ENCODE measurements around the gene OGFOD1.

The OGFOD1 gene

GRCh38 chr16:56493126-56493525 lies 41.8 kb downstream of the OGFOD1 start:
- Histone ChIP-seq H4K20me1 (ENCODE audit: low read depth, low read length) (no peaks in the 10 kb centered on the region), H3K79me2 (ENCODE audit: insufficient read depth, low read length) (no peaks in the 10 kb centered on the region), H3F3A (ENCODE audit: insufficient read depth) (no peaks in the 10 kb centered on the region), H2AFZ (ENCODE audit: low read depth, low read length, severe bottlenecking) (no peak overlapping the region), H3K9me3 (ENCODE audit: insufficient read depth, low read length) (no peaks in the 10 kb centered on the region), H3K36me3 (ENCODE audit: low read length) (no peaks in the 10 kb centered on the region; the same call in 1 of the 2 replicates), H3K27me3 (ENCODE audit: low read length) (no peaks in the 10 kb centered on the region), H3K4me2 (ENCODE audit: low read depth, low read length, poor library complexity, severe bottlenecking) (no peak overlapping the region), H3K27ac (ENCODE audit: low read depth, low read length) (no peak overlapping the region), H3K9me2 (replicated peaks; ENCODE audit: insufficient read depth, low read length) (no peaks in the 10 kb centered on the region), H3K9ac (ENCODE audit: low read length) (no peak overlapping the region), H3K4me3 (ENCODE audit: insufficient read depth, low read length, poor library complexity, severe bottlenecking) (no peak overlapping the region)
- TF ChIP-seq EZH2phosphoT487 (conservative IDR thresholded peaks at IDR 0.05; ENCODE audit: low read length) = no peak
- no peak for TF ChIP-seq CTCF (IDR thresholded peaks at IDR 0.05; ENCODE audit: insufficient read depth, low read length, poor library complexity, severe bottlenecking)

GRCh38 chr16:56493815-56494214 lies 42.5 kb downstream of the OGFOD1 start:
- Histone ChIP-seq H4K20me1 (ENCODE audit: low read depth, low read length) (no peaks in the 10 kb centered on the region), H3K9me3 (ENCODE audit: insufficient read depth, low read length) (no peaks in the 10 kb centered on the region), H3K79me2 (ENCODE audit: insufficient read depth, low read length) (no peaks in the 10 kb centered on the region), H3K27me3 (ENCODE audit: low read length) (no peaks in the 10 kb centered on the region), H3K9me2 (replicated peaks; ENCODE audit: insufficient read depth, low read length) (no peaks in the 10 kb centered on the region), H2AFZ (ENCODE audit: low read depth, low read length, severe bottlenecking) (no peak overlapping the region), H3K4me3 (ENCODE audit: insufficient read depth, low read length, poor library complexity, severe bottlenecking) (no peak overlapping the region), H3K36me3 (ENCODE audit: low read length) (no peaks in the 10 kb centered on the region; the same call in 1 of the 2 replicates), H3K9ac (ENCODE audit: low read length) (no peak overlapping the region), H3K27ac (ENCODE audit: low read depth, low read length) (no peak overlapping the region), H3F3A (ENCODE audit: insufficient read depth) (no peaks in the 10 kb centered on the region), H3K4me2 (ENCODE audit: low read depth, low read length, poor library complexity, severe bottlenecking) (no peak overlapping the region)
- TF ChIP-seq EZH2phosphoT487 (conservative IDR thresholded peaks at IDR 0.05; ENCODE audit: low read length) = no peak

- H3K4me2 ChIP-seq (ENCODE audit: low read depth, low read length, poor library complexity, severe bottlenecking) = no peak overlapping the region
- TF ChIP-seq CTCF (IDR thresholded peaks at IDR 0.05; ENCODE audit: insufficient read depth, low read length, poor library complexity, severe bottlenecking) (no peak), EZH2phosphoT487 (conservative IDR thresholded peaks at IDR 0.05; ENCODE audit: low read length) (no peak)
- H3K9ac ChIP-seq (ENCODE audit: low read length) = no peak overlapping the region
- no peaks in the 10 kb centered on the region for H3F3A ChIP-seq (ENCODE audit: insufficient read depth)
- 0 out of 2 replicates have a peak, but pooled peaks cover 3% of the 10 kb centered on the region for H3K36me3 ChIP-seq (ENCODE audit: low read length)
- no peaks in the 10 kb centered on the region for H3K9me3 ChIP-seq (ENCODE audit: insufficient read depth, low read length)
- H4K20me1 ChIP-seq (ENCODE audit: low read depth, low read length) = no peaks in the 10 kb centered on the region
- no peaks in the 10 kb centered on the region for H3K9me2 ChIP-seq (replicated peaks; ENCODE audit: insufficient read depth, low read length)
- no peaks in the 10 kb centered on the region for H3K79me2 ChIP-seq (ENCODE audit: insufficient read depth, low read length)
- no peak overlapping the region for H3K4me3 ChIP-seq (ENCODE audit: insufficient read depth, low read length, poor library complexity, severe bottlenecking)
- H3K27ac ChIP-seq (ENCODE audit: low read depth, low read length) = no peak overlapping the region
- H2AFZ ChIP-seq (ENCODE audit: low read depth, low read length, severe bottlenecking) = no peak overlapping the region
- no peaks in the 10 kb centered on the region for H3K27me3 ChIP-seq (ENCODE audit: low read length)
Measured at GRCh38 chr16:56505181-56505580, 53.8 kb downstream of the OGFOD1 start.

DNA sequence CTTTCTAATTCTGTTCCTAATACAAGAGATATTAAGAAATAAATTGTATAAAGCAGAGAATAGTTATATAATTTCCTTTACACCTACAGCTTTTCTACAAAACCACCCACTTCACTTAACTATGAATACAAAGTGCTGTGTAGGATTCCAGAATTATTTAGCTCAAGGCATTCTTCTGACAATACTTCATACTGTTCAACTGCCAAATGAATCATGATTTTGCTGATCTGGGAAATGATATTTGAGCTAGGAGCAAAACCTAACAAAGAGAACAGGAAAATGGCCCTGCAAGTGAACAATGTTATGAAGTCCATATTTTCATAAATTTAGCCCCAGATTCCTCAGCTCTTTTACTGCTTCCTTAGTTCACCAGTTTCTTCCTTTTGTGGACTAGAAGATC lies 55.6 kb downstream of the OGFOD1 start:
- Histone ChIP-seq H3K27ac (ENCODE audit: low read depth, low read length) (no peak overlapping the region), H3K4me3 (ENCODE audit: insufficient read depth, low read length, poor library complexity, severe bottlenecking) (no peak overlapping the region), H3K4me2 (ENCODE audit: low read depth, low read length, poor library complexity, severe bottlenecking) (no peak overlapping the region)

More for the DNA sequence above, 55.6 kb downstream of the OGFOD1 start:
- Histone ChIP-seq H3F3A (ENCODE audit: insufficient read depth) (no peaks in the 10 kb centered on the region), H4K20me1 (ENCODE audit: low read depth, low read length) (no peaks in the 10 kb centered on the region), H3K9me3 (ENCODE audit: insufficient read depth, low read length) (no peaks in the 10 kb centered on the region), H3K36me3 (ENCODE audit: low read length) (0 out of 2 replicates have a peak, but pooled peaks cover 3% of the 10 kb centered on the region), H3K9ac (ENCODE audit: low read length) (no peak overlapping the region), H3K9me2 (replicated peaks; ENCODE audit: insufficient read depth, low read length) (no peaks in the 10 kb centered on the region), H2AFZ (ENCODE audit: low read depth, low read length, severe bottlenecking) (no peak overlapping the region), H3K27me3 (ENCODE audit: low read length) (no peaks in the 10 kb centered on the region), H3K79me2 (ENCODE audit: insufficient read depth, low read length) (no peaks in the 10 kb centered on the region)
- TF ChIP-seq EZH2phosphoT487 (conservative IDR thresholded peaks at IDR 0.05; ENCODE audit: low read length) = no peak
- no peak for TF ChIP-seq CTCF (IDR thresholded peaks at IDR 0.05; ENCODE audit: insufficient read depth, low read length, poor library complexity, severe bottlenecking)

Measured in SU-DHL-6 (cell line).